D341Med (cell line): Measurements from ENCODE around the gene IFNL4.
"Not testable (repeated sequence)": the region's sequence is repeated elsewhere in the genome, so short reads cannot be mapped to it uniquely, and the experiment has no call there.

ENCODE experiments used
- DNase-seq: peaks from one replicate; pipeline ENCODE4 v3.0.0; 2012; ENCODE audit warnings: low spot score

The IFNL4 gene

DNA sequence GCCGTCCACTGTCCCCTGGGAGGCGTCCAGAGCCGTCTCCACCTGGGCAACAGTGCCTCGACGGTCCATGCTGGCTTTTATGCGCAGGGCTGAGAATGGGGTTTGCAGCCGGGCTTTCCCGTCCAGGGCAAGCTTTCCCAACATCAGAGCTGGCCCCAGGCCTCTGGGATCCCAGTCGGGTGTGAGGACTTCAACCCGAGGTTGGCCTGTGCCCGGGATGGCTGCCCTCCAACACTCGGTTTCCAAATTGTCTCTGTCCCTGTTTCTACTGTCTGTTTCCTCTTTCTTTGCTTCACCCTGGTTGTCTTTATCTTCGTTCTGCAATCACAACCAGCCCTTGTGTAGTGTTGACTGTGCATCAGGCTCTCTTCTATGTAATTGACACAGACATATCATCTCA lies at the start of gene IFNL4:
TSS of gene IFNL4 (minus strand) at position 51 of the 400 bp plus-strand sequence.
- DNase-seq, result no peak

DNA sequence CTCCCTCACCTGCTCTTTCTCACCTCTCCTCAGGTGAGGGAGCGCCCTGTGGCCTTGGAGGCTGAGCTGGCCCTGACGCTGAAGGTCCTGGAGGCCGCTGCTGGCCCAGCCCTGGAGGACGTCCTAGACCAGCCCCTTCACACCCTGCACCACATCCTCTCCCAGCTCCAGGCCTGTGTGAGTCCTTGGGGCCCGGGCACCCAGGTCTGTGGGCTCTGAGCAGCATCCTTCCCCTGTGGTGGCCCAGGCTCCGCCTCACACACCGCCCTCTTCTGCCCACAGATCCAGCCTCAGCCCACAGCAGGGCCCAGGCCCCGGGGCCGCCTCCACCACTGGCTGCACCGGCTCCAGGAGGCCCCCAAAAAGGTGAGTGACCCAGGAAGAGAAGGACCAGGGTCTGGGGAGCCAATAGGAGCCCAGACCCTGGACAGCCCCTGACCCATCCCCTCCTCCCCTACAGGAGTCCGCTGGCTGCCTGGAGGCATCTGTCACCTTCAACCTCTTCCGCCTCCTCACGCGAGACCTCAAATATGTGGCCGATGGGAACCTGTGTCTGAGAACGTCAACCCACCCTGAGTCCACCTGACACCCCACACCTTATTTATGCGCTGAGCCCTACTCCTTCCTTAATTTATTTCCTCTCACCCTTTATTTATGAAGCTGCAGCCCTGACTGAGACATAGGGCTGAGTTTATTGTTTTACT lies 49.4 kb upstream of the IFNL4 start:
- no peak for DNase-seq

DNA sequence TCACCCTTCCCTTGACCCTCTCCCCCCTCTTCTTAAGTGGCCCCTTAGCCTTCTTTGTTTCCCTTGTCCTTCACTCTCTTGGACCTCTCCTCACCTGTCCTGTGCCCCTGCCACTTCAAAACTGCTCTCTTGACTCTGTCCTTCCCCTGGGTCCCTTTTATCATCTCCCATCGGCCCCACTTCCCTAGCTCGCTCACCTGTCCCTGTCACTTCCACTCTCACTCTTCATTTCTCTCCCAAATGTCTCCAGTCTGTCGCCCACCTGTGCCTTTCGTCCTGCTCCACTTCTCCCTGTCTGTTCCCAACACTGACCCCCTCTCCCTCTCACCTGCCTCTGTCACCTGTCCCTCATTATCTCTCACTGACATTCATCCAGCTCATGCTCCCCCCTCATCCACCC lies 48.2 kb upstream of the IFNL4 start:
- no peak for DNase-seq

DNA sequence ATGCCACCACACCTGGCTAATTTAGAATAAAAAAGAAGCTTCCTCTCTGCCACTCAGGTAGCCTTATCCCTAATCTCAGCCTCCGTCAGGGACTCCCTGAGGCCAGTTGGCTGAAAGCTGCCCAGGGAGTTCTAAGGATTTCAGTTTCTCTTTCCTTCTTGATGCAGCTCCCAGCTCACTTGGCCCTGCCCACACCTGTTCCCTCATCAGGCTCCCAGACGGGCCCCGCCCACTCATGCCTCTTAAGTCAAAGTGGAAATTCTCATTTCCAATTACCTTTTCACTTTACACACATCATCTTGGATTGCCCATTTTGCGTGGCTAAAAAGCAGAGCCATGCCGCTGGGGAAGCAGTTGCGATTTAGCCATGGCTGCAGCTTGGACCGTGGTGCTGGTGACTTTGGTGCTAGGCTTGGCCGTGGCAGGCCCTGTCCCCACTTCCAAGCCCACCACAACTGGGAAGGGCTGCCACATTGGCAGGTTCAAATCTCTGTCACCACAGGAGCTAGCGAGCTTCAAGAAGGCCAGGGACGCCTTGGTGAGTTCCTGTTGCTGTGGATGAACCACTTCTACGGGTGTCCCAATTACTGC lies 47.5 kb upstream of the IFNL4 start, which contains the start of gene IFNL1:
TSS of gene IFNL1 (plus strand) at position 353 of the 591 bp plus-strand sequence. CDS start at position 368, 15 bp downstream.
- no peak for DNase-seq

DNA sequence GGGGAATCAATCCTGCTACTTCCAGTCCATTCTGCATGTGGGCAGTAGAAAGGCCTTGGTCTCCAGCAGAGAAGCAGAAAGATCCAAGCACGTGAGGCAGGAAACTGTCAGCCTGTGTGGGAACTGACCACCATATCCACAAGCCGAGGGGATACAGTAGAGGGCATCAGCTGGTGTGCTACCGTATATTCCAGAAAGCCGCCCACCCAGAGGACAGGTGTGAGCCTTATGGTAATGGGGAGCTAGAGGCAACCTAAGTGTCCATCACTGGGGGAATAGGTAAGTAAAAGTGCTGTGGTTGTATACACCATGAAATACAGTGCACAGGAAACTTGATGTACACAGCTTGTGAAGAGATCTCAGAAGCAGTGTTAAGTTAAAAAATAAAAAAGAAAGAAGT lies 44.7 kb upstream of the IFNL4 start:
- DNase-seq, result no peak

DNA sequence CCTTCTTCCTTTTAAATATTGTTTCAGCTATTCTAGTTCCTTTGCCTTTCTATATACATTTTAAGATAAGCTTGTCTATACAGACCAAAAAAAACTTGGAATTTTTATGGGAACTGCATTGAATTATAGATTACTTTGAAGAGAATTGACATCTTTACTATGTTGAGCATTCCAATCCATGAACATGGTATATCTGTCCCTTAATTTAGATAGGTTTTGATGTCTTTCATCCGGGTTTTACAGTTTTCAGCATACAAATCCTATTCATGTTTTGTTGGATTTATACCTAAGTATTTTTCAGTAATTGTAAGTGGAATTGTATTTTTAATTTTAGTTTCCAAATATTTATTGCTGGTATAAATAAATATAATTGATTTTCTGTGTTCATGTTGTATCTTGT lies 35.4 kb upstream of the IFNL4 start:
- DNase-seq, result no peak

DNA sequence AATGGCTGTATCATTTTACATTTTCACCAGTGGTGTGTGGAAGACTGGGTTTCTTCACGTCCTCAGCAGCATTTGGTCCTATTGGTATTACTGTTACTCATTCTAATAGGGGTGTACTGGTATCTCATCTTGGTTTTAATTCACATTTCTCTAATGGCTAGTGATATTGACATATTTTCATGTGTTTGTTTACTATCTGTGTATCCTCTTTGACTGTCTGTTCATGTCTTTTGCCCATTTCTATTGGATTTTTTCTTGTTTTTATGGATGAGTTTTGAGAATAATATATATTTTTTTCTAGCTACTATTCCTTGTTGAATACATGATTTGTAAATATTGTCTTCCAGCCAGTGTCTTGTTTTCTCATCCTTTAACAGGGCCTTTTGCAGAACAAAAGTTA lies 33.4 kb upstream of the IFNL4 start:
- DNase-seq, result no peak

DNA sequence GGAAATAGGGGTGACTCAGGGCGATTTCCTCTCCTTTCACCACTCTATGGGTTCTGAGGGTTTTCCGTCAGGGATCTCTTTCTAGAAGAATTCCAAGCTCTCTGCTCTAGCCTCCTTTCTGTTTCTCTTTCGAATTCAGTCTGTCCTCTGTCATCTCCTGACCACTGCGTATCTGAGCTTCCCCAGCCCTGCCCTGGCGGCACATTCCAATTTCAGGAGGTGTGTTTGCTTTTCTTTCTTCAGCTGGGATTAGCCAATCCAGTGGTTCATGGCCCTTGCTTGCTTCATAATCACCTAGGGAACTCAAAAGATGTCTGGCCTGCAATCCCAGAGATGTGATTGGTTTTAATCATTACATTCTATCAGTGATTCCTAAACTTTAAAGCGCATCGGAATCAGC lies 28.9 kb upstream of the IFNL4 start:
- DNase-seq, result no peak

DNA sequence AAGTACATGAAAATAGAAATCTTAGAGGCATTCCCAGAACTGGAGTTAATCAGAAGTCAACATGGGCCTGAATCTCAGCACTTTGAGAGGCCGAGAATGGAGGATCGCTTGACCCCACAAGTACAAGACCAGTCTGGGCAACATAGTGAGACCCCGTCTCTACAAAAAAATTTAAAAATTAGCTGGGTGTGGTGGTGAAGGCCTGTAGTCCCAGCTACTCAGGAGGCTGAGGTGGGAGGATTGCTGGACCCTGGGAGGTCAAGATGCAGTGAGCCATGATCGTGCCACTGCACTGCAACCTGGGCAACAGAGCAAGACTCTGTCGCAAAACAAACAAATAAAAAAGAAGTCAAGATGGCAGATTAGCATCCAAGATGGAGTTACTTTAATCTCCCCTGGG lies 28.1 kb upstream of the IFNL4 start:
- no peak for DNase-seq

DNA sequence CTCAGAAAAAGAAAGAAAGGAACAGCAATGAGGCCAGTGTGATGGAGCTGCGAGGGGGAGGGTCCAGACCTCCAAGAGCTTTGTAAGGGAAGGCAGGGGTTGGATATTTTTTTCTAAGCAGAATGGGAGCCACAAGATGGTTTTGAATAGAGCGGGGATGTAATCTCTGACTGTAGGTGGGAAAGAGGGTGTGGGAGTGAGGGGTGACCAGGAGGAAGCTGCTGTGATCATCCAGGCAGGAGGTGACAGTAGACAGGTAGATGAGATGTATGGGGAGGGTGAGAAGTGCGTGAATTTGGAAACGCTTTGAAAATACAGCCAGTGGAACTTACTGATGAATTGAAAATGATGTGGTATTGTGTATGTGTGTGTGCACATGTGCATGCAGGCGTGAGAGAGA lies 26.9 kb upstream of the IFNL4 start:
- no peak for DNase-seq

DNA sequence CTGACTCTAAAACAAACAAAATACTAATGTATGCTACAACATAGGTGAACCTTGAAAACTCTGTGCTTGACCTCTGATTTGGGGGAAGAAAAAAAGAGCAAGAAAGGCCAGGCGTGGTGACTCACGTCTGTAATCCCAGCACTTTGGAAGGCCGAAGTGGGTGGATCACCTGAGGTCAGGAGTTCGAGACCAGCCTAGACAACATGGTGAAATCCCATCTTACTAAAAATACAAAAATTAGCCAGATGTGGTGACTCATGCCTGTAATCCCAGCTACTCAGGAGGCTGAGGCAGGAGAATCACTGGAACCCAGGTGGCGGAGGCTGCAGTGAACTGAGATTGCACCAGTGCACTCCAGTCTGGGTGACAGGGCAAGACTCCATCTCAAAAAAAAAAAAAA lies 25.2 kb upstream of the IFNL4 start:
- DNase-seq, result not testable (repeated sequence)

DNA sequence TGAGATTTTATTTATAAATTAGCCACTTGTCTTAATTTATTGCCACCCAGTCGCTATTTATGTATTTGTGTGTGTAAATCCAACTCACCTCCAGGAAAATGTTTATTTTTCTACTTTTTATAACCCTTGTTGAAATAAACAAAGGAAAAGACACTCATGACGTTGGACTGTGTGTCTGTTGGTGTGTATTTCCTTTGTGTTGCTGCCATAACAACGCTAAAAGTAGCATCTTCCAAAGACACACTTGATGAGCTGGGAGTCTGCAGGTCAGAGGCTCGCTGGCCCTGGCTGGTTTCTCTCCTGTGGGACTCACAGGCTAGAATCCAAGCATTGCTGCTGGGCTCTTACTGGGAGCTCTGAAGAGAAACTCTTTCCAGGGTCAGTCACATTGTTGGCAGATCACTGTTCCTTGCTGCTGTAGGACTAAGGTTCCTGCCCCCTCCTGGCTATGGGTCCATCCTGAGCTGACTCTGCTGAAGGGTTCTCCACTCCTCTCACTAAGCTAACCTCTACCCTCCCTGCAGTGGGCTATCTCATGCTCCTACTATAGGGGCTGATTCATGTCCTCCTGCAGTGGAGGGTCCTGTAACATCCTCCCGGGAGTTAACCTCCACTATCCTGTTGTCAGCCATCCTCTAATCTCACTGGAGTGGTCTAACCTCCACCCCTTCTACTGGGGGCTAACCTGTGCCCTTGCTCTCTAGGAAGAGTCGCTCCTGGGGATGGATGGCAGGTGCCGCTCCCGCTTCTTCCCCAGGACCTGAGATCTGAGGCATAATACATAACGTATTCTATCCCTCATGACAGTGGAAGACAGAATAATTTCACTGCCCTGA lies 21.6 kb upstream of the IFNL4 start:
- no peak for DNase-seq

DNA sequence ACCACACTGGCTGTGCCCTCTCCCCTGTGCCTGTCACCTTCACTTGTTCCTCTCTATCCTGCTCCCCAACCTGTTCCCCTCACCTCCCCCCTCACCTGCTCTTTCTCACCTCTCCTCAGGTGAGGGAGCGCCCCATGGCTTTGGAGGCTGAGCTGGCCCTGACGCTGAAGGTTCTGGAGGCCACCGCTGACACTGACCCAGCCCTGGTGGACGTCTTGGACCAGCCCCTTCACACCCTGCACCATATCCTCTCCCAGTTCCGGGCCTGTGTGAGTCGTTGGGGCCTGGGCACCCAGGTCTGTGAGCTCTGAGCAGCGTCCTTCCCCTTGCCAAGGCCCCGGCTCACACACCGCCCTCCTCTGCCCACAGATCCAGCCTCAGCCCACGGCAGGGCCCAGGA lies 20.7 kb upstream of the IFNL4 start:
- DNase-seq, result not testable (repeated sequence)

DNA sequence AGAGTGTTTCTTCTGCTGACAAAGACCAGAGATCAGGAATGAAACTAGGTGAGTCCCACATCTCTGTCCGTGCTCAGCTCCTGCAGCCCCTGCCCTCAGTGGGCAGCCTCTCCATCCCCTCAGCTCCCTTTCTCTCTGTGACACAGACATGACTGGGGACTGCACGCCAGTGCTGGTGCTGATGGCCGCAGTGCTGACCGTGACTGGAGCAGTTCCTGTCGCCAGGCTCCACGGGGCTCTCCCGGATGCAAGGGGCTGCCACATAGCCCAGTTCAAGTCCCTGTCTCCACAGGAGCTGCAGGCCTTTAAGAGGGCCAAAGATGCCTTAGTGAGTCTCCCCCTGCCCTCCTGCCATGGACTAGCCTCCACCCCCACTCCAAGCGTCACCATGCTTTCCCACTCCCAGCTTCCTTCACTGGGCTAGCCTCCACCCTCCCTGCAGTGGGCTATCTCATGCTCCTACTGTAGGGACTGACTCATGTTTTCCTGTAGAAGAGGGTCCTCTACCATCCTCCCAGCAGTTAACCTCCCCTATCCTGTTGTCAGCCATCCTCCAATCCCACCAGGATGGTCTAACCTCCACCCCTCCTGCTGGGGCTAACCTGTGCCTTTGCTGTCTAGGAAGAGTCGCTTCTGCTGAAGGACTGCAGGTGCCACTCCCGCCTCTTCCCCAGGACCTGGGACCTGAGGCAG lies 20.0 kb upstream of the IFNL4 start:
- not testable (repeated sequence) for DNase-seq

DNA sequence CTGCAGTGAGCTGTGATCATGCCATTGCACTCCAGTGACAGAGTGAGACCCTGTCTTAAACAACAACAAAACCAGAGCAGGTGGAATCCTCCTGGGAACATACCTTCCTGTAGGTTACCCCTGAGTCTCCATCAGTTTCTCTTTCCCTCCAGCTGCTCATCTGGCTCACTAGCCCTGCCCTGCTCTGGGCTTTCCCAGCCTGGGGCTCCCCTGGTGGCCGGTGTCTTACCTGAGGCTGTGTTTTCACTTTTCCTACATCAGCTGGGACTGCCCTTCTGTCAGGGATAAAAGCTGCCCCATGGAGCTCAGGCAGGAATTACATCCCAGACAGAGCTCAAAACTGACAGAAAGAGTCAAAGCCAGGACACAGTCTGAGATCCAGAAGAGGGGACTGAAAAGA lies 19.4 kb upstream of the IFNL4 start, which contains the start of gene IFNL2:
TSS of gene IFNL2 (plus strand) at position 312 of the 400 bp plus-strand sequence. CDS start 173 bp downstream, outside the sequence.
- DNase-seq, result not testable (repeated sequence)

DNA sequence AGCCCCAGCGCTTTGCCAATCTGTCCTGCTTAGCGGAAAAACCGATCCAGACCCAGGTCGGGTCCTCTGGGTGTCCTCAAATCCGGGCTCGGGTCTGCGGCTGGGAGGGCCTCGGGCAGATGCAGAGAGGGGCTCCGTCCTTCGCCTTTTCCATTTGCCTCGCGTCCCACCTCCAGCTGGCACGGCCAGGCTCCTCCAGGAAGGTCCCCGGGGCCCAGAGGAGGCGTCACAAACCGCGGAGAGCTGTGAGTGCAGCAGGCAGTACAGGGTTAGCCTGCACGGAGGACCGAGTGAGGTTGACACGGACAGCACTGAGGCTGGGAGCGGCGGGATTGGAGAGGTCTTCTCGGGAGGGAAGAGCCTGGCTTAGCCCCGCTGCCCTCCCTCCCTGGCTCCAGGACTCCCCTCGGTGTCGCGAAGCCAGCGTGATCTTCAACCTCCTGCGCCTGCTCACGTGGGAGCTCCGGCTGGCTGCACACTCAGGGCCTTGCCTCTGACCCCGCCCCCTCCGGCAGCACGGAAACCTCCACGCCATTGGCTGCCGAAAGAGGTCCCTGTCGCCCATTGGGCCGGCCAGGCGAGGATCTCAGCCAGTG lies 16.8 kb upstream of the IFNL4 start:
- no peak for DNase-seq

DNA sequence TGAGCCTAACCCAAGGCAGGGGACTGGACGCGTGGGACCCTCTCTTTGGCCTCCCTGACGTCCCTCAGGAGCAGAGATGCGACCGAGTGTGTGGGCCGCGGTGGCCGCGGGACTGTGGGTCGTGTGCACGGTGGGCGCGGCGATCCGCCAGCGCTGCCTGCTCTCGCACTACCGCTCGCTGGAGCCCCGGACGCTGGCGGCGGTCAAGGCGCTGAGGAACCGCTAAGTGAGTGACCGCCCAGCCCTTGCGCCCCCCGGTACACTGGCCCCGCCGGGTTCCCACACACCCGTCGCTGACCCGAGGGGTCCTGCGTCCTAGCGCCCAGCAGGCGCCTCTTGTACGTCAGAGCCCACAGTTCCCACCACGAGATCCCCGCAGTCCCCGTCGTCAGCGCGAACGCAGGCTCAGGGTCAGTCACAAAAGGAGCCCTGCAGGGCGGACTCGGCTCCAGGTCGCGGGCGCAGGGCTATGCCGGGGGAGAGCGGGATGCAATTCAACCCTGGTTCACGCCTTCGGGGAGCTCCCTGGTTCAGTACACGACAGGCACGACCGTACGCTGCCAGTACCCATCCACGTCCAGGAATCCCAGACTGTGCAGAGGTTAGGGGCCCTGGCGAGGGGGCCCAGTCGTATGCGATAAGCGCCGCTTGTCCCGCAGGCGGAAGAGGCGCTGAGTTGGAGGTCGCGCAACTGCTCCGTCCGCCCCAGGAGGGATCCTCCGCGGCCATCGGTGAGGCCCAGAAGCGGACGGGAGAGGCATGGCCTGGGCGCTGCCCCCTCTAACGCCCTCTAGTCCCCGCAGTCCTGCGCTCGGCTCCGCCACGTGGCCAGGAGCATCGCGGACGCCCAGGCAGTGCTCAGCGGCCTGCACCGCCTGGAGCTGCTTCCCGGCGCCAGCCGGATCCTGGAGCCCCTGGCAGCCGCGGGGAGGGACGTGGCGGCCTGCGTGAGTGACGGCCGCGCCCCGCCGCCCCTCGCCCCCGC lies 15.9 kb upstream of the IFNL4 start:
- peak; percentile 42 for DNase-seq

DNA sequence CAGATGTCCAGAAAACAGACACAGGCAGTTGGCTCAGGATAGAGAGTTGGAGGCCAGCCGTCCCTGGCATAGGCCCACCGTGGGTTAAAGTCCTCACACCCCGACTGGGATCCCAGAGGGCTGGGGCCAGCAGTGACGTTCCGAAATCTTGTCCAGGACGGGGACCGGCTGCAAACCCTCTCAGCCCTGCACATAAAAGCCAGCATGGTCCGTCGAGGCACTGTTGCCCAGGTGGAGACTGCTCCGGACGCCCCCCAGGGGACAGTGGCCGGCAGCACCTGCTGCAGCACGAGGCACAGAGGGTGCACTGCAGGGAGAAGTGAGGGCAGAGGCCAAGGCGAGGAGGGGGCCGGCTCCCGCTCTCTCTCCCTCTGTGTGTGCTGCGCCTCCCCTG lies 15.3 kb upstream of the IFNL4 start:
- no peak for DNase-seq

DNA sequence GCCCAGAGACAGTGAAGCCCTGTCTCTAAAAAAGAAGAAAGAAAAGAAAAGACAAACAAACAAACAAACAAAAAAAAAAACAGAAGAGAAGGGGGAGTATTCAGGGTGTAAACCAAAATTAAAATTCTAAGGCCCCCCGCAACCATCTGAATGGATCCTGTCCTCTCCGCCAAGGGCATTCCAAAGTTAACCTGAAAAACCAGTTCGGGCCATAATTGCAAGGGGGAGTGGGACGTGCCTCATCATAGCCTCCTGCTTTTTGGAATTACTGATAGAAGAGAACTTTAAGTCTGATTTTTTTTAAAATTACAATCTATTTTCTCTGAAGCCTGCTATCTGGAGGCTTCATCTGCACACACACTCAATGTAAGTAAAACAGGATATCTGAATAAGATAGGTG lies 13.8 kb upstream of the IFNL4 start:
- DNase-seq, result no peak

DNA sequence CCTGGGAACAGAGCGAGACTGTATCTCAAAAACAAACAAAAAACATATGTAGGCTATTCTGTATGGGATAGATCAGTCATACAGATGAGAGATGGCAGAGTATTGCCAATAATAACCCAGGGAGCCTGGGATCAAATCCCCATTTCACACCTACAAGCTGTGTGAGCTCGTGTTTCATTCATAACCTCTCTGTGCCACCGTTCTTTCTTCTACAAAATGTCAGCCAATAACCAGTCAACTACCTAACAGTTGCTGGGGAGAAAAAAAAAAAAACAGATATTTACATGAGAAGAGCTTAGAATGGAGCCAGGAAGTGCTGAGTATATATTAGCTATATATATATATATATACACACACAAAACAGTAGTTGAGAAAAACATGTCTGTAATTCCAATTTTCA lies 13.0 kb upstream of the IFNL4 start:
- no peak for DNase-seq

DNA sequence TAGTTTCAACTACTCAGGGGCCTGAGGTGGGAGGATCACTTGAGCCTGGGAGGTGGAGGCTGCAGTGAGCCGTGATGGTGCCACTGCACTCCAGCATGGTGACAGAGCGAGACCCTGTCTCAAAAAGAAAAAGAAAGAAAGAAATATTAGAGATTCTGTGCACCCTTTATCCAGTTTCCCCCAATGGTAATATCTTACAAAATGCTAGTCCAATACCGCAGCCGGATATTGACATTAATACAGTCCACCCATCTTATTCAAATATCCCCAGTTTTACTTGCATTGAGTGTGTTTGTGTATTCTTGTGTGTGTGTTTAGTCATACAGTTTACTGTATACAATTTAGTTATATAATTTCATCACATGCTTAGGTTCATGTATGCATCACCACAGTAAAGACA lies 8.6 kb upstream of the IFNL4 start:
- no peak for DNase-seq
